ENCODE results near the gene PDE8B. TPM values are rescaled to one million over a fixed set of nuclear protein-coding genes. Genes with fewer than 3 reads are reported as not detected.

The PDE8B gene
- total RNA-seq, 1 donor from 2014 or later: 5.3 TPM

DNA sequence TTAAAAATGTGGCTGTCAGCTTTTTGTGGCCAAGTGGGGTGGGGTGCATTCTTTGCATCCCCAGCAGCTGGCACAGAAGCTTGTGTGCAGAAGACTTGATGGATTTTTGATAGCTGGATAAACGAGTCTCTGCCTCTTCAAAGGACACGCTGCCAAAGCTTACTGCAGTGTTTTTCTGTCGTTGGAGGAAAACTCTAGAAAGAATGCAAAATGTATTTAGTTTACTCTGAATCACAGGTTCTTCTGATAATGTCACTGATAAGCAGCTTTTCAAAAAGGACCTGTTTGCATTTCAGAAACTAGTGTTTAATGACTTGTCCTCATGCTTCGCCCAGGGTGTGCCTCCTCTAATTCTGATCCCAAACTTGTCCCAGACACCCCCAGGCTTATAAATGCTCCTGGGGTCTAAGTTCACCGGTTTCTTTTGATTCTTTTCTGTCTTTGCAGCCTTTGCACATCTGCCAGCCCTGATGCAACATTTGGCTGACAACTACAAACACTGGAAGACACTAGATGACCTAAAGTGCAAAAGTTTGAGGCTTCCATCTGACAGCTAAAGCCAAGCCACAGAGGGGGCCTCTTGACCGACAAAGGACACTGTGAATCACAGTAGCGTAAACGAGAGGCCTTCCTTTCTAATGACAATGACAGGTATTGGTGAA, 215.6 kb downstream of the PDE8B start:
- intact Hi-C loops (cut with DNase I): no loop called here
- H3K4me3 ChIP-seq: no peak overlapping the region
- TF ChIP-seq, protein P1, sequence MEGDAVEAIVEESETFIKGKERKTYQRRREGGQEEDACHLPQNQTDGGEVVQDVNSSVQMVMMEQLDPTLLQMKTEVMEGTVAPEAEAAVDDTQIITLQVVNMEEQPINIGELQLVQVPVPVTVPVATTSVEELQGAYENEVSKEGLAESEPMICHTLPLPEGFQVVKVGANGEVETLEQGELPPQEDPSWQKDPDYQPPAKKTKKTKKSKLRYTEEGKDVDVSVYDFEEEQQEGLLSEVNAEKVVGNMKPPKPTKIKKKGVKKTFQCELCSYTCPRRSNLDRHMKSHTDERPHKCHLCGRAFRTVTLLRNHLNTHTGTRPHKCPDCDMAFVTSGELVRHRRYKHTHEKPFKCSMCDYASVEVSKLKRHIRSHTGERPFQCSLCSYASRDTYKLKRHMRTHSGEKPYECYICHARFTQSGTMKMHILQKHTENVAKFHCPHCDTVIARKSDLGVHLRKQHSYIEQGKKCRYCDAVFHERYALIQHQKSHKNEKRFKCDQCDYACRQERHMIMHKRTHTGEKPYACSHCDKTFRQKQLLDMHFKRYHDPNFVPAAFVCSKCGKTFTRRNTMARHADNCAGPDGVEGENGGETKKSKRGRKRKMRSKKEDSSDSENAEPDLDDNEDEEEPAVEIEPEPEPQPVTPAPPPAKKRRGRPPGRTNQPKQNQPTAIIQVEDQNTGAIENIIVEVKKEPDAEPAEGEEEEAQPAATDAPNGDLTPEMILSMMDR (IDR thresholded peaks at IDR 0.05): no peak
- H3K9me3 ChIP-seq: no peaks in the 10 kb centered on the region
- H3K27me3 ChIP-seq (ENCODE audit: low read depth): no peaks in the 10 kb centered on the region
- peaks cover 5% of the 10 kb centered on the region for H3K4me1 ChIP-seq
- H3K36me3 ChIP-seq: peaks cover 14% of the 10 kb centered on the region
- DNase-seq (no peak), ATAC-seq (peak; percentile 12 to 80)
- no peak overlapping the region for H3K27ac ChIP-seq

DNA sequence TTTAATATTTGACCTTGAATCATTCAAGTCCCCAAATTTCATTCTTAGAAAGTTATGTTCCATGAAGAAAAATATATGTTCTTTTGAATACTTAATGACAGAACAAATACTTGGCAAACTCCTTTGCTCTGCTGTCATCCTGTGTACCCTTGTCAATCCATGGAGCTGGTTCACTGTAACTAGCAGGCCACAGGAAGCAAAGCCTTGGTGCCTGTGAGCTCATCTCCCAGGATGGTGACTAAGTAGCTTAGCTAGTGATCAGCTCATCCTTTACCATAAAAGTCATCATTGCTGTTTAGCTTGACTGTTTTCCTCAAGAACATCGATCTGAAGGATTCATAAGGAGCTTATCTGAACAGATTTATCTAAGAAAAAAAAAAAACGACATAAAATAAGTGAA, 216.2 kb downstream of the PDE8B start:
- Histone ChIP-seq H3K4me3 (no peak overlapping the region), H3K4me1 (peaks cover 5% of the 10 kb centered on the region), H3K36me3 (peaks cover 18% of the 10 kb centered on the region), H3K27ac (no peak overlapping the region), H3K9me3 (no peaks in the 10 kb centered on the region), H3K27me3 (ENCODE audit: low read depth) (no peaks in the 10 kb centered on the region)
- ATAC-seq (no peak), DNase-seq (no peak)
- TF ChIP-seq, protein P1 (IDR thresholded peaks at IDR 0.05): no peak
- intact Hi-C loops (cut with DNase I): no loop called here

DNA sequence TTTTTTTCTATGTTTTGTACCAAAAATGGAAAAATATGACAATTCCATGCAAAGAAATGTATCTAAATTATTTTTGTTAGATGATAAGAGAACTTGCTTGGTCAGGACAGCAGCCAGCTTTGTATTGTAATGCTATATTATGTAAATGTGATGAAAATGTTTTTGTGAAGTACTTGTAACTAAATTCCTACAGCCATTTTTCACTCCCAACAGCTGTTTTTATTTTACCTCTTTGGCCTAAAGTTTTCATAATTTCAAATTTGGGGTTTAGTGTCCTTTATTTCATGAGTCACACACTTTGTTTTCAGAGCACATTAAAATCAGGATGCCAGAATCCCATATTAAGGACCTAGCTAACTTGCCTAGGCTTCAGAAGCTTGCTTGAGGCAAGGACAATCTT, 217.5 kb downstream of the PDE8B start:
- Histone ChIP-seq H3K4me3 (no peak overlapping the region), H3K27me3 (ENCODE audit: low read depth) (no peaks in the 10 kb centered on the region), H3K9me3 (no peaks in the 10 kb centered on the region), H3K4me1 (peaks cover 5% of the 10 kb centered on the region), H3K27ac (no peak overlapping the region), H3K36me3 (peaks cover 31% of the 10 kb centered on the region)
- ATAC-seq (no peak), DNase-seq (no peak)
- TF ChIP-seq, protein P1 (IDR thresholded peaks at IDR 0.05): no peak
- intact Hi-C loops (cut with DNase I): no loop called here

DNA sequence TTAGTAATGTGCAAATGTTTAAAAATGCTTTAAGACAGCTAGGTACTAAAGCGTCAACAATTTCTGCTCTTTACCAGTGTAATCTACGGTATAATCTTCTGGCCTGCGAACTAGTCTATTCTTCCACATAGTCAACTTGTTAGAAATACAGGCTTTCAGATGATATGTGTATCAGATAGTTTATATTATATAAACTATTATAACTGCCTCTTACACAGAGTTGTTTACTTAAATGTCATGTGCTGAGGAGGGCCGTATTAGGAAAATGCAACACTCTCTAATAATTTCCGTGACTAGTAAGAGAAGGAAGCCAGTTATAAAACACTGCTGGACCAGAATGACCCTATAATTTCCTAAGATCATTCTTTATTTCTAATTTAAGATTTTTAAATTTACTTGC, 218.0 kb downstream of the PDE8B start:
- intact Hi-C loops (cut with DNase I): no loop called here
- peaks cover 5% of the 10 kb centered on the region for H3K4me1 ChIP-seq
- H3K9me3 ChIP-seq: no peaks in the 10 kb centered on the region
- no peak overlapping the region for H3K27ac ChIP-seq
- no peak overlapping the region for H3K4me3 ChIP-seq
- peaks cover 37% of the 10 kb centered on the region for H3K36me3 ChIP-seq
- ATAC-seq: no peak
- TF ChIP-seq, protein P1 (IDR thresholded peaks at IDR 0.05): no peak
- H3K27me3 ChIP-seq (ENCODE audit: low read depth): no peaks in the 10 kb centered on the region
- DNase-seq: no peak

DNA sequence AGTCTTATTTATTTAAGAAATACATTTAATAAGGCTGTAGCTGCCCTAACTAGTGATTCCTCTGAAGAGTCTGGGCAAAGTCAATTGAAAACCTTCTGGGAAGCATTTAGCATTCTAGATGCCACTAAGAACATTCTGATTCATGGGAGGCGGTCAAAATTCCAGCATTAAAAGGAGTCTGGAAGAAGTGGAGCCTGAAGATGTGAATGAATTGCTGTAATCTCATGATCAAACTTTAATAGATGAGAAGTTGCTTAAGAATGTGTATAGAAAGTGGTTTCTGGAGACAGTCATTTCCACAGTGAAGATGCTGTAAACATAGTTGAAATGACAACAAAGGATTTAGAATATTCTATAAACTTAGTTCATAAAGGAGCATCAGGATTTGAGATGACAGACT, 220.2 kb downstream of the PDE8B start:
- TF ChIP-seq, protein P1 (IDR thresholded peaks at IDR 0.05): no peak
- Histone ChIP-seq H3K4me1 (peaks cover 5% of the 10 kb centered on the region), H3K9me3 (no peaks in the 10 kb centered on the region), H3K27ac (no peak overlapping the region), H3K36me3 (peaks cover 57% of the 10 kb centered on the region), H3K27me3 (ENCODE audit: low read depth) (no peaks in the 10 kb centered on the region), H3K4me3 (no peak overlapping the region)
- ATAC-seq (no peak), DNase-seq (no peak)
- intact Hi-C loops (cut with DNase I): no loop called here

Data from lower lobe of right lung (tissue), 2 donors.